Endothelial cell (in vitro differentiated cells): ENCODE measurements around the gene C12orf56. TPM values are rescaled to one million over a fixed set of nuclear protein-coding genes. Genes with fewer than 3 reads are reported as not detected.
"Not testable (repeated sequence)": the region's sequence is repeated elsewhere in the genome, so short reads cannot be mapped to it uniquely, and the experiment has no call there.

ENCODE experiments used
- DNase-seq: peaks from one replicate; pipeline ENCODE4 v3.0.0; 2021; ENCODE audit warnings: low spot score
- H3K27ac Mint-ChIP-seq: one replicate; pipeline ENCODE4 v1.8.0; 2021; ENCODE audit warnings: mixed read lengths, inconsistent platforms; ENCODE audit not compliant: unreplicated experiment
- H3K27me3 Mint-ChIP-seq: one replicate; pipeline ENCODE4 v1.8.0; 2021; ENCODE audit warnings: mild to moderate bottlenecking, moderate library complexity, mixed read lengths, inconsistent platforms; ENCODE audit not compliant: unreplicated experiment
- H3K36me3 Mint-ChIP-seq: one replicate; pipeline ENCODE4 v1.8.0; 2021; ENCODE audit warnings: mild to moderate bottlenecking, low read depth, mixed read lengths, inconsistent platforms; ENCODE audit not compliant: unreplicated experiment
- H3K4me1 Mint-ChIP-seq: one replicate; pipeline ENCODE4 v1.8.0; 2021; ENCODE audit warnings: mild to moderate bottlenecking, mixed read lengths, inconsistent platforms; ENCODE audit not compliant: unreplicated experiment
- H3K4me3 Mint-ChIP-seq: one replicate; pipeline ENCODE4 v1.8.0; 2021; ENCODE audit warnings: mild to moderate bottlenecking, mixed read lengths, inconsistent platforms; ENCODE audit not compliant: unreplicated experiment
- H3K9me3 Mint-ChIP-seq: one replicate; pipeline ENCODE4 v1.8.0; 2021; ENCODE audit warnings: mixed read lengths, inconsistent platforms; ENCODE audit not compliant: unreplicated experiment
- CTCF ChIP-seq: fragments of 200-600 bp; sonication (generic); IDR thresholded peaks from one replicate; pipeline ENCODE4 v1.5.0; 2021; ENCODE audit warnings: antibody characterized with exemption; ENCODE audit not compliant: unreplicated experiment
- total RNA-seq: library from RNA; stranded (reverse); fragmentation: NEBNext Ultra II Directional; extraction: Animal tissue kit (Norgen Biotek cat#: 25700); gene quantifications from one replicate; pipeline ENCODE4 v1.2.1, GENCODE V29; 2021; ENCODE audit not compliant: unreplicated experiment

The C12orf56 gene
- total RNA-seq, 1 donor from 2014 or later: 0.62 TPM

GRCh38 chr12:64311877-64312276 is 78.7 kb downstream of the C12orf56 start:
- DNase-seq: no peak
- no peaks in the 10 kb centered on the region for H3K9me3 Mint-ChIP-seq
- no peak for TF ChIP-seq CTCF
- H3K27me3 Mint-ChIP-seq: no peaks in the 10 kb centered on the region
- no peak overlapping the region for H3K4me3 Mint-ChIP-seq
- no peak overlapping the region for H3K27ac Mint-ChIP-seq
- H3K4me1 Mint-ChIP-seq: no peaks in the 10 kb centered on the region
- H3K36me3 Mint-ChIP-seq: no peaks in the 10 kb centered on the region

- TF ChIP-seq CTCF: no peak
- no peaks in the 10 kb centered on the region for H3K27me3 Mint-ChIP-seq
These were observed 86.0 kb downstream of the C12orf56 start for GRCh38 chr12:64304571-64304970.

GRCh38 chr12:64299628-64300027 is 90.9 kb downstream of the C12orf56 start:
- H3K27ac Mint-ChIP-seq: no peak overlapping the region
- H3K27me3 Mint-ChIP-seq: peaks cover under 1% of the 10 kb centered on the region
- H3K36me3 Mint-ChIP-seq: no peaks in the 10 kb centered on the region
- H3K4me3 Mint-ChIP-seq: no peak overlapping the region
- no peak for DNase-seq
- H3K4me1 Mint-ChIP-seq: no peaks in the 10 kb centered on the region
- no peak for TF ChIP-seq CTCF
- H3K9me3 Mint-ChIP-seq: no peaks in the 10 kb centered on the region

More at GRCh38 chr12:64304571-64304970, 86.0 kb downstream of the C12orf56 start:
- Mint-ChIP-seq H3K4me3 (no peak overlapping the region), H3K27ac (no peak overlapping the region), H3K36me3 (no peaks in the 10 kb centered on the region), H3K9me3 (no peaks in the 10 kb centered on the region), H3K4me1 (no peaks in the 10 kb centered on the region)
- DNase-seq: no peak

- peaks cover 2% of the 10 kb centered on the region for H3K27me3 Mint-ChIP-seq
- DNase-seq: no peak
- no peaks in the 10 kb centered on the region for H3K9me3 Mint-ChIP-seq
- no peak for TF ChIP-seq CTCF
- no peaks in the 10 kb centered on the region for H3K36me3 Mint-ChIP-seq
- no peaks in the 10 kb centered on the region for H3K4me1 Mint-ChIP-seq
- no peak overlapping the region for H3K27ac Mint-ChIP-seq
- H3K4me3 Mint-ChIP-seq: no peak overlapping the region
These were observed 94.3 kb downstream of the C12orf56 start for GRCh38 chr12:64296301-64296700.

GRCh38 chr12:64293654-64294364 is 96.7 kb downstream of the C12orf56 start:
- TF ChIP-seq CTCF: no peak
- Mint-ChIP-seq H3K36me3 (no peaks in the 10 kb centered on the region), H3K9me3 (no peaks in the 10 kb centered on the region), H3K27me3 (peaks cover 2% of the 10 kb centered on the region), H3K27ac (no peak overlapping the region), H3K4me1 (no peaks in the 10 kb centered on the region), H3K4me3 (no peak overlapping the region)
- DNase-seq: no peak

- not testable (repeated sequence) for H3K27ac Mint-ChIP-seq, H3K9me3 Mint-ChIP-seq, H3K4me1 Mint-ChIP-seq, DNase-seq, H3K4me3 Mint-ChIP-seq, H3K27me3 Mint-ChIP-seq, H3K36me3 Mint-ChIP-seq
These were observed 97.4 kb downstream of the C12orf56 start for GRCh38 chr12:64293174-64293573.
